HTERT RPE-1 (cell line): ENCODE results near the gene CNTN4.

Experiments used
- in situ Hi-C: fragments of 300-500 bp; cut with MboI; formaldehyde crosslinking; loops from 4 replicates; pipeline ENCODE4 v1.14.3; 2020; ENCODE audit warnings: low sequenced_read_pairs

Gene CNTN4

GRCh38 chr3:2148561-2149340 lies 50.1 kb downstream of the CNTN4 start:
- in situ Hi-C loops, result no loop called here

GRCh38 chr3:2153053-2153452 lies 54.4 kb downstream of the CNTN4 start:
- in situ Hi-C loops, result no loop called here

GRCh38 chr3:2153547-2153946 lies 54.9 kb downstream of the CNTN4 start:
- in situ Hi-C loops, result no loop called here

GRCh38 chr3:2154621-2155020 lies 56.0 kb downstream of the CNTN4 start:
- in situ Hi-C loops, result no loop called here

- in situ Hi-C loops, result no loop called here
Observed at GRCh38 chr3:2156244-2156847, 57.7 kb downstream of the CNTN4 start.

GRCh38 chr3:2158828-2159227 lies 60.2 kb downstream of the CNTN4 start:
- in situ Hi-C loops, result no loop called here

- in situ Hi-C loops, result no loop called here
Observed at GRCh38 chr3:2166552-2166951, 67.9 kb downstream of the CNTN4 start.

GRCh38 chr3:2172561-2173171 lies 74.0 kb downstream of the CNTN4 start:
- in situ Hi-C loops, result no loop called here

- in situ Hi-C loops, result no loop called here
Observed at GRCh38 chr3:2180634-2181033, 82.0 kb downstream of the CNTN4 start.

GRCh38 chr3:2198776-2199279 lies 100.2 kb downstream of the CNTN4 start:
- in situ Hi-C loops, result no loop called here

- in situ Hi-C loops, result no loop called here
Observed at GRCh38 chr3:2204054-2204453, 105.4 kb downstream of the CNTN4 start.

- in situ Hi-C loops, result no loop called here
Observed at GRCh38 chr3:2205692-2206091, 107.0 kb downstream of the CNTN4 start.

GRCh38 chr3:2206536-2206935 lies 107.9 kb downstream of the CNTN4 start:
- in situ Hi-C loops, result no loop called here

- in situ Hi-C loops, result no loop called here
Observed at GRCh38 chr3:2211568-2211967, 112.9 kb downstream of the CNTN4 start.

- in situ Hi-C loops, result no loop called here
Observed at GRCh38 chr3:2212206-2212605, 113.5 kb downstream of the CNTN4 start.

GRCh38 chr3:2218375-2218774 lies 119.7 kb downstream of the CNTN4 start:
- in situ Hi-C loops, result no loop called here

GRCh38 chr3:2218816-2219215 lies 120.2 kb downstream of the CNTN4 start:
- in situ Hi-C loops, result no loop called here

- in situ Hi-C loops, result no loop called here
Observed at GRCh38 chr3:2236203-2236602, 137.5 kb downstream of the CNTN4 start.

- in situ Hi-C loops, result no loop called here
Observed at GRCh38 chr3:2244137-2244536, 145.5 kb downstream of the CNTN4 start.

- in situ Hi-C loops, result no loop called here
Observed at GRCh38 chr3:2246873-2247648, 148.4 kb downstream of the CNTN4 start.

GRCh38 chr3:2247831-2248230 lies 149.2 kb downstream of the CNTN4 start:
- in situ Hi-C loops, result no loop called here
